HCEC 1CT (cell line): ENCODE data around the gene CROCC2.

ENCODE experiments used
- DNase-seq: peaks from one replicate; pipeline ENCODE4 v3.0.0-alpha.2; 2017

Gene CROCC2

DNA sequence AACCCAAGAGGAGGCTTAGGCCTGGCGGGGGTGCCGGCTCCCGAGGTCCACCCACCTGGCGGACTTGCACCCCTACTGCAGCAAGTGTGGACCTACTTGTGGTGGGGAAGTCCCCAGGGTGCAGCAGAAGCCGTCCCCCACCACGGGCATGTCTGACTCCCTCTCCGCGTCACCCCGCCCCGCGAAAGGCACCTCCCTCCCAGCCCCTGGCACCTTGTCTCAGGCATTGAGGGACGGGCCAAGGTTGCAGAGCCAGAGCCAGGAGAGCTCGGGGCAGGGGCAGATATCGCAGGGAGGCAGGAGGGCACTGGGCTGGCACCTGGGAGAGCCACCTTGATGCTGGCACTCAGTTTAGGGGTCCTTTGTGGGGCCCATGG, 19.0 kb downstream of the CROCC2 start:
- DNase-seq: no peak

GRCh38 chr2:240925568-240926515, 19.7 kb downstream of the CROCC2 start:
- DNase-seq: no peak

- no peak for DNase-seq
These were observed 20.6 kb downstream of the CROCC2 start for GRCh38 chr2:240926516-240927389.

- no peak for DNase-seq
These were observed 21.2 kb downstream of the CROCC2 start for GRCh38 chr2:240927390-240927781.

- no peak for DNase-seq
These were observed 22.6 kb downstream of the CROCC2 start for GRCh38 chr2:240928476-240929363.

DNA sequence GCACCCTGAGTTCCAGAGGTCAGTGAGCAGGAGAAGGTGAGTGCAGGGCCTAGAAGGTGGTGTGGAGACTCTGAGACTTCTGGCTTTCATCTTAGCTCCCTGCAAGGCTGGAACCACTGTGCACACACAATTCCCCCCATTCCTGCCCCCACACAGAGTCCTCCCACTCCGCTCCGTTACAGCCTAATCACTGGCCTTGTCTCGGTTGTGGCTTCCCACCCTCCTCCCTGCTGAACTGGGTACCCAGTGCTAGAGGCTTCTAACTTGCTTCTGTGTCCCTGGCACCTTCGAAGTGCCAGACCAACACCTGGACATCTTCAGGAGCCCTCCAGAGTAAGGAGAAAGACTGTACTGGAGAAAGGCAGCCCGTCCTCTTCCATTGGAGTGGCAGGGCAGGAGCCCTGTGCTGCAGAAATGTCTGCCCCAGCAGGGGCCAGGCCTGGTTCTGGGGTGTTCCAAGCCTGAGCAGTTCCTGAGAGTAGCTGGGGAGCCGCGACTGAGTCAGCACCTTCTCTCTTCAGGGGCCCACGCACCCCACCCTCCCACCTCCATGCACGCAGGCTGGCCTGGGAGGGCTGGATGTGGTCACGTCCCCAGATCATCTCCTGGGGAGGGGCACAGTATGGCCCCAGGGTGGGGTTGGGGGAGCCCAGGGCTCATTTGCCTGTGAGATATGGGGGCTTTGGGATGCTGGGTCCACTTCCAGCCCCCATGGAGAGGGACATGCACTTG, 23.4 kb downstream of the CROCC2 start:
- no peak for DNase-seq

GRCh38 chr2:240930096-240930630, 24.0 kb downstream of the CROCC2 start:
- no peak for DNase-seq

DNA sequence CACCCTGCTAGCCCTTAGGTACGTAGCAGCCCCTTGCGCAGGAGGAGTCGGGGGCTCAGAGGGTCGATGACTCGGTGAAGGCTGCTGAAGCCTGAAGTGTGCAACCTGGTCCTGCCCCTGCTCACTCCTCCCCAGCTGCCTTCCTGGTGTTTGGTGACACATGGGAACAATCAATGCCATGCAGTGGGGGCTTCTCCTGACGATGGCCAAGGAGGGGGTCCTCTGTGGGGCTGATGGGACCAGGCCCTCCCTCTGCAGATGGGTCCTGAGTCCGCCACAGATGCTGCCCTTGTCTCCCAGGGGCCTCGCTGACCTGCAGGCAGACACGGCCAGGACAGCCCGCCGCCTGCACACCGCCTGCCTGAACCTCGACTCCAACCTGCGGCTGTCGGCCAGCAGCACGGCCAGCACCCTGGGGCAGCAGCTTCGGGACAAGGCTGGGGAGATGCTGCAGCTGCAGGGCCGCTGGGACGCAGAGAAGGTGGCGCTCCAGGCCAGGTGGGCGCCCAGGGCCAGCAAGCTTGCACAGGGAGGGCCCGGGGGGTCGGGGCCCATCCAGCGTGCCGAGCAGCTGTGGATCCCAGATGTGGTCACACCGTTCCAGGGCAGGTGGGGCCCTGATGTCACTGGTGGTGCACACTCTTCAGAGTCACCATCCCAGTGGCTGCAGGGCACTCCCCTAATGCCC, 24.6 kb downstream of the CROCC2 start:
- no peak for DNase-seq

- DNase-seq: no peak
These were observed 25.3 kb downstream of the CROCC2 start for GRCh38 chr2:240931319-240931949.

- DNase-seq: no peak
These were observed 26.0 kb downstream of the CROCC2 start for GRCh38 chr2:240932001-240932723.

GRCh38 chr2:240932724-240933047, 26.6 kb downstream of the CROCC2 start:
- DNase-seq: no peak

DNA sequence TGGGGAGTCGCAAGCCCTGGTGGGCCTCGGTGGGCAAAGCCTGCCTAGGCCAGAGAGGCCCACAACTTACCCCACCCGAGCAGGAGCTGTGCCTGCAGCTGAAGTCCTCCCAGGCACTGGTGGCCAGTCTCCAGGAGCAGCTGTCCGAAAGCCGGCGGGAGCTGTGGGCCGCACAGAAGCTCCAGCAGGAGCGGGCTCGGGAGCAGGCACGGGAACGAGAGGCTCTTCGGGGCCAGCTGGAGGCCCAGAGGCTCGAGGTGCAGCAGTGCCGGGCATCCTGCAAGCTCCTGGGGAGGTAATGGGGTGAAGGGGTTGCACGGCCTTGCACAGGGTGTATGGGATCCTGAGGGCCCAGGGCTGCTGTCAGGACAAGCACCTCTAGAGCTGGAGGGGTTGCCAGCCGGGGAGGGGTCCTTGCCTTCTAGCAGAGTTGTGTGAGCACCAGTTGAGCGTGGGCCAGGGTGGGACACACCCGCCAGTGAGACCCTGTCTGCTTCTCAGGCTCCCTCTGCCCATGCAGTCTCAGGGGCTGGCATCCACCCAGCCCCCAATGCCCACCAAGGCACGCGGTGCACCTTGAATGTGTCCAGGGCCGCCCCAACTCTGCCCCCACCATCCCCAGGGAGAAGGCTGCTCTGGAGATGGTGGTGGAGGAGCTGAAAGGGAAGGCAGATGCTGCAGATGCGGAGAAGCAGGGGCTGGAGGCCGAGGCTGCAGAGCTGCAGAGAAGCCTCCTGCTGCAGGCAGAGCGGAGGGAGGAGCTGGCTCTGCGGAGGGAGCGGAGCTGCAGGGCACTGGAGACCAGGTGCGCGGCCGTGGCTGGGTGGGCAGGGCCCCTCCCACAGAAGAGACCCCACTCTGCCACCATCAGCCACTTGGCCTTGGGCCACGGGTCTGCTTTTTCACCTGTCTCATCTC, 27.2 kb downstream of the CROCC2 start:
- DNase-seq: no peak

- DNase-seq: no peak
These were observed 28.0 kb downstream of the CROCC2 start for GRCh38 chr2:240933966-240934700.

- DNase-seq: no peak
These were observed 28.6 kb downstream of the CROCC2 start for GRCh38 chr2:240934701-240935102.

DNA sequence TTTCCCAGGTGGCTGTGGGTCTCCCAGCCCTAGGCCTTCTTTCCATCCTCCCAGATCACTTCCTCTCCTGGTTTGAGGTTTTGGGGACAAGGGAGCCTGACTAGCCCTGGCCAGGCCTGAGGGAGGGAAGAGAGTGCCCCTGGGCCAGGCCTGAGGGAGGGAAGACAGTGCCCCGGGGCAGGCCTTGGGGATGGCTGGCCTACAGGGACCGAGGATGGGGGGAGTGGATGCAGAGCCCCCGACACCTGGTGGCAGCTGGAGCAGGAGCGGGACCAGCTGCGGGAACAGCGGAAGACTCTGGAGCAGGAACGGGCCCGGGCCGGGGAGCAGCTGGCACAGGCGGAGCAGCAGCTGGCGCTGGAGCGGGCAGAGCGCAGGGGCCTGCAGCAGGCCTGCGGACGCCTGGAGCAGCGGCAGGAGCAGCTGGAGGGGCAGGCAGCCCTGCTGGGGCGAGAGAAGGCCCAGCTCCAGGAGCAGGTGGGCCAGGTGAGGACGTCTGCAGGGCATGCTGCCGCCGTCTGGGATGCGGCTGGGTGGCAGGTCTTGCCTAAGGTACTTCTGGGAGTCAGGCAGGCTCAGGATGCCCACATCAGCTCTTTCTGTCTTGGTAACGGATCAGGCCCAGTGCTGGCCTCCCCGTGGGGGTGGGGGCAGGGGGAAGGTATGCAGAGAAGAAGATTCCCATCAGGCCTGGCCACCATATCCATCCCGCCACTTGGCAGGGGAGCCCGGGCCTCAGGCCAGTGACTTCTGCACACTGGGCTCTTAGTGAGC, 29.2 kb downstream of the CROCC2 start:
- no peak for DNase-seq

DNA sequence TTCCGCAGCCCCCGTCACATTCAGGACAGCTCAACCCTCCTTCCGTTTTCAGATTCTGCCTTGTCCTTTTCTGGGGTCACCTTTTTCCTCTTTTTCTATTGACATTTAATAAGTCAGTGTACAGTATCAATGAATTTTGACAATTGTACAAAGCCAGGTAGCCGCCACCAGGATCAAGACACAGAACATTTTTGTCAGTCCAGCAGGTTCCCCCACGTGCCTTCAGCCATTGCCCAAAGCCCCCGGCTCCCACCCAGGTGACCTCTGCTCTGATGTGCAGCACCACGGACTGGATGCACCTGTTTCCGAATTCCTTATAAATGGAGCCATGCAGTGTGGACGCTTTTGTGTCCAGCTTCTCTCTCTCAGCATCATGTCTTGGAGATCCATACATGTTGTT, 30.0 kb downstream of the CROCC2 start:
- DNase-seq: no peak

DNA sequence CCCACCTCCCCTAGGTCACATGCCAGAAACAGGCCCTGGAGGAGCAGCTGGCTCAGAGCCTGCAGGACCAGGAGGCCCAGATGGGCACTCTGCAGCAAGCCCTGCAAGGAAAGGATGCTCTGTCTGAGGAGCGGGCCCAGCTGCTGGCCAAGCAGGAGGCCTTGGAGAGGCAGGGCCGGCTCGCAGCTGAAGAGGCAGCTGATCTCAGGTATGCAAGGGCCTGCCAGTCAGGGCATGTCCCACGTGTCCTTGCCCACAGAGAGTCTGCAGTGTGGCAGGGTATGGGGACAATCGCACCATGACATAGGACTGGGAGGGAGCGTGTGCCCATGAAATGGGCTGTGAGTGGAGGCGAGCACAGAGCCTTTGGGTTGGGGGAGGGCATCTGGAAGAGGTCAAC, 39.9 kb downstream of the CROCC2 start:
- DNase-seq: no peak
